ENCODE measurements around the gene PRKCB.

DNA sequence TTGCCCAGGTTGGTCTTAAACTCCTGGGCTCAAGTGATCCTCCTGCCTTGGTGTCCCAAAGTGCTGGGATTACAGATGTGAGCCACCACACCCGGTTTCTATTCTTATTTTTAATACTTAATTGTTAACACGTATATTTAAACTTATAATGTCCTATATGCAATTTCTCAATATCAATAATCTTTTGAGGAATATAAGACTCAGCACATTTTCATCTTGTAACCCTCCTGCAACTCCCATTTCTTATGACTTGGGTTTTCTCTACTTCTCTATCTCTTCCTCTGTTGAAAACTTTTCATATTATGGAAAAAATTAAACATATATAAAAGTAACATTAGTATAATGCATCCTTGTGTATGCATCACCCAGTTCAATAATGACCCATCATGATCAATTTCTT, 150.7 kb downstream of the PRKCB start:
- TF ChIP-seq, protein P1, sequence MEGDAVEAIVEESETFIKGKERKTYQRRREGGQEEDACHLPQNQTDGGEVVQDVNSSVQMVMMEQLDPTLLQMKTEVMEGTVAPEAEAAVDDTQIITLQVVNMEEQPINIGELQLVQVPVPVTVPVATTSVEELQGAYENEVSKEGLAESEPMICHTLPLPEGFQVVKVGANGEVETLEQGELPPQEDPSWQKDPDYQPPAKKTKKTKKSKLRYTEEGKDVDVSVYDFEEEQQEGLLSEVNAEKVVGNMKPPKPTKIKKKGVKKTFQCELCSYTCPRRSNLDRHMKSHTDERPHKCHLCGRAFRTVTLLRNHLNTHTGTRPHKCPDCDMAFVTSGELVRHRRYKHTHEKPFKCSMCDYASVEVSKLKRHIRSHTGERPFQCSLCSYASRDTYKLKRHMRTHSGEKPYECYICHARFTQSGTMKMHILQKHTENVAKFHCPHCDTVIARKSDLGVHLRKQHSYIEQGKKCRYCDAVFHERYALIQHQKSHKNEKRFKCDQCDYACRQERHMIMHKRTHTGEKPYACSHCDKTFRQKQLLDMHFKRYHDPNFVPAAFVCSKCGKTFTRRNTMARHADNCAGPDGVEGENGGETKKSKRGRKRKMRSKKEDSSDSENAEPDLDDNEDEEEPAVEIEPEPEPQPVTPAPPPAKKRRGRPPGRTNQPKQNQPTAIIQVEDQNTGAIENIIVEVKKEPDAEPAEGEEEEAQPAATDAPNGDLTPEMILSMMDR (IDR thresholded peaks at IDR 0.05; ENCODE audit: poor library complexity, severe bottlenecking), result no peak
- TF ChIP-seq, protein P2, sequence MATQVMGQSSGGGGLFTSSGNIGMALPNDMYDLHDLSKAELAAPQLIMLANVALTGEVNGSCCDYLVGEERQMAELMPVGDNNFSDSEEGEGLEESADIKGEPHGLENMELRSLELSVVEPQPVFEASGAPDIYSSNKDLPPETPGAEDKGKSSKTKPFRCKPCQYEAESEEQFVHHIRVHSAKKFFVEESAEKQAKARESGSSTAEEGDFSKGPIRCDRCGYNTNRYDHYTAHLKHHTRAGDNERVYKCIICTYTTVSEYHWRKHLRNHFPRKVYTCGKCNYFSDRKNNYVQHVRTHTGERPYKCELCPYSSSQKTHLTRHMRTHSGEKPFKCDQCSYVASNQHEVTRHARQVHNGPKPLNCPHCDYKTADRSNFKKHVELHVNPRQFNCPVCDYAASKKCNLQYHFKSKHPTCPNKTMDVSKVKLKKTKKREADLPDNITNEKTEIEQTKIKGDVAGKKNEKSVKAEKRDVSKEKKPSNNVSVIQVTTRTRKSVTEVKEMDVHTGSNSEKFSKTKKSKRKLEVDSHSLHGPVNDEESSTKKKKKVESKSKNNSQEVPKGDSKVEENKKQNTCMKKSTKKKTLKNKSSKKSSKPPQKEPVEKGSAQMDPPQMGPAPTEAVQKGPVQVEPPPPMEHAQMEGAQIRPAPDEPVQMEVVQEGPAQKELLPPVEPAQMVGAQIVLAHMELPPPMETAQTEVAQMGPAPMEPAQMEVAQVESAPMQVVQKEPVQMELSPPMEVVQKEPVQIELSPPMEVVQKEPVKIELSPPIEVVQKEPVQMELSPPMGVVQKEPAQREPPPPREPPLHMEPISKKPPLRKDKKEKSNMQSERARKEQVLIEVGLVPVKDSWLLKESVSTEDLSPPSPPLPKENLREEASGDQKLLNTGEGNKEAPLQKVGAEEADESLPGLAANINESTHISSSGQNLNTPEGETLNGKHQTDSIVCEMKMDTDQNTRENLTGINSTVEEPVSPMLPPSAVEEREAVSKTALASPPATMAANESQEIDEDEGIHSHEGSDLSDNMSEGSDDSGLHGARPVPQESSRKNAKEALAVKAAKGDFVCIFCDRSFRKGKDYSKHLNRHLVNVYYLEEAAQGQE (IDR thresholded peaks at IDR 0.05; ENCODE audit: borderline replicate concordance), result no peak
- no peak for TF ChIP-seq TAF1 (IDR thresholded peaks at IDR 0.05; ENCODE audit: low read depth)

All from neural cell (in vitro differentiated cells).